ENCODE measurements around the gene GNPTAB. TPM values are rescaled to one million over a fixed set of nuclear protein-coding genes. Genes with fewer than 3 reads are reported as not detected.

The GNPTAB gene
- total RNA-seq, 2 experiments from 2014 or later: 38.9 to 66.5 TPM

DNA sequence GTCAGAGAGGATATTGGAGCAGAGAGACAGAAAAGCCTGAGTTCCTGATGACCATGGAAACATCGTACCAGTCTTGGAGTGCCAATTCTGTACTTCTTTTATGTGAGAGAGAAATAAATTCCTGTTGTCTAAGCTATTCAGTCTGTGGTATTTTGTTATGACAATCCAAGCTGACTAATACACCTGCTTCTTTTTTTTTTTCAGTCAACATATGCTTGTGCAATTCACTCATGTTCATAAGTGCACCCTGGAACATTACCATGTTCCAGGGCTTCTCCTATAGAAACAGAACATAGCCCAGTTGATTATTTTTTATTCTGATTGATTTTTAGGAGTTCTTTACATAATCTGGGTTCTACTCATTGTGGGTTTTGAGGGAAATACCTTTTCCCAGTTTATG is 135.1 kb downstream of the GNPTAB start:
- H3K9me2 ChIP-seq (ENCODE audit: insufficient read depth, low read length): no peaks in the 10 kb centered on the region
- peaks cover 16% of the 10 kb centered on the region; the same call in 1 of the 2 replicates for H3K79me2 ChIP-seq (ENCODE audit: insufficient read depth, low read depth, low read length)
- DNase-seq (ENCODE audit: low spot score): no peak
- BruUV-seq (replicated peaks): no TSS peak
- H3K27ac ChIP-seq (ENCODE audit: low read depth, low read length, poor library complexity, severe bottlenecking): no peak overlapping the region
- TF ChIP-seq, protein P1, sequence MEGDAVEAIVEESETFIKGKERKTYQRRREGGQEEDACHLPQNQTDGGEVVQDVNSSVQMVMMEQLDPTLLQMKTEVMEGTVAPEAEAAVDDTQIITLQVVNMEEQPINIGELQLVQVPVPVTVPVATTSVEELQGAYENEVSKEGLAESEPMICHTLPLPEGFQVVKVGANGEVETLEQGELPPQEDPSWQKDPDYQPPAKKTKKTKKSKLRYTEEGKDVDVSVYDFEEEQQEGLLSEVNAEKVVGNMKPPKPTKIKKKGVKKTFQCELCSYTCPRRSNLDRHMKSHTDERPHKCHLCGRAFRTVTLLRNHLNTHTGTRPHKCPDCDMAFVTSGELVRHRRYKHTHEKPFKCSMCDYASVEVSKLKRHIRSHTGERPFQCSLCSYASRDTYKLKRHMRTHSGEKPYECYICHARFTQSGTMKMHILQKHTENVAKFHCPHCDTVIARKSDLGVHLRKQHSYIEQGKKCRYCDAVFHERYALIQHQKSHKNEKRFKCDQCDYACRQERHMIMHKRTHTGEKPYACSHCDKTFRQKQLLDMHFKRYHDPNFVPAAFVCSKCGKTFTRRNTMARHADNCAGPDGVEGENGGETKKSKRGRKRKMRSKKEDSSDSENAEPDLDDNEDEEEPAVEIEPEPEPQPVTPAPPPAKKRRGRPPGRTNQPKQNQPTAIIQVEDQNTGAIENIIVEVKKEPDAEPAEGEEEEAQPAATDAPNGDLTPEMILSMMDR (conservative IDR thresholded peaks at IDR 0.05; ENCODE audit: low read length): no peak
- no peak for TF ChIP-seq EZH2phosphoT487 (IDR thresholded peaks at IDR 0.05; ENCODE audit: borderline replicate concordance, low read depth, low read length)
- H3K4me2 ChIP-seq (ENCODE audit: low read length): no peak overlapping the region
- intact Hi-C loops (cut with micrococcal nuclease; ENCODE audit: unreplicated experiment): loop anchor here (2.0 to 5.0 kb wide), 2 partner anchors 25 to 137 kb away; partner anchors contain the start of gene GNPTAB
- POLR2A ChIA-PET: no interaction called here
- CTCF ChIA-PET (ENCODE audit: unreplicated experiment): no interaction called here
- no peaks in the 10 kb centered on the region; the same call in 1 of the 2 replicates for H3K36me3 ChIP-seq (ENCODE audit: insufficient read depth, low read length)
- peak overlapping the region; percentile 97; the same call in 1 of the 2 replicates for H2AFZ ChIP-seq (ENCODE audit: low read length)
- H3K9me3 ChIP-seq (ENCODE audit: low read length): peaks cover 6% of the 10 kb centered on the region; the same call in 1 of the 2 replicates
- no peaks in the 10 kb centered on the region for H4K20me1 ChIP-seq (ENCODE audit: insufficient read depth, low read length)
- peaks cover 48% of the 10 kb centered on the region for H3K4me1 ChIP-seq (ENCODE audit: insufficient read depth, low read length, poor library complexity, severe bottlenecking)
- H3K4me3 ChIP-seq (ENCODE audit: low read depth, low read length, poor library complexity, severe bottlenecking): no peak overlapping the region

Small RNA genes lying within 50 kb of the gene (small RNA-seq; reads per million reads assigned to genes)
- gene RNA5SP368 (not detected), gene RNA5SP369 (not detected), gene RNU6-101P (not detected), gene RNU6-1183P (not detected), gene RNU6-172P (not detected), gene RNY1P16 (not detected)

Other genes starting within 250 kb of the GNPTAB start
- gene MYBPC1, start 236.0 kb downstream of the GNPTAB start, total RNA-seq (2014; rRNA removed; shearing (Covaris generic)): not detected in 2 replicates
- not detected in 2 replicates for gene MYBPC1, start 236.0 kb downstream of the GNPTAB start, total RNA-seq (2022)
- 33.6 and 56.6 TPM in 2 replicates for gene CHPT1, start 133.3 kb downstream of the GNPTAB start, total RNA-seq (2014; rRNA removed; shearing (Covaris generic))
- gene CHPT1, start 133.3 kb downstream of the GNPTAB start, total RNA-seq (2022): 44.3 and 44.9 TPM in 2 replicates
- gene SYCP3, start 91.5 kb downstream of the GNPTAB start, total RNA-seq (2014; rRNA removed; shearing (Covaris generic)): 0.13 and 2.4 TPM in 2 replicates
- gene SYCP3, start 91.5 kb downstream of the GNPTAB start, total RNA-seq (2022): 0.35 and 0.36 TPM in 2 replicates
- 0.77 TPM in 1 of 2 replicates, not detected in the other for gene DRAM1, start 46.6 kb upstream of the GNPTAB start, total RNA-seq (2014; rRNA removed; shearing (Covaris generic))
- gene DRAM1, start 46.6 kb upstream of the GNPTAB start, total RNA-seq (2022): not detected in 2 replicates
- 28.4 and 29.2 TPM in 2 replicates for gene WASHC3, start 231.0 kb upstream of the GNPTAB start, total RNA-seq (2014; rRNA removed; shearing (Covaris generic))
- gene WASHC3, start 231.0 kb upstream of the GNPTAB start, total RNA-seq (2022): 33.3 and 34.4 TPM in 2 replicates